Ishikawa (cell line): Measurements from ENCODE around the gene PLCG1.

ENCODE experiments used
- EP300 ChIP-seq: IDR thresholded peaks from 2 replicates; pipeline ENCODE4 v1.6.1; 2012; ENCODE audit warnings: borderline replicate concordance
- FOXM1 ChIP-seq: IDR thresholded peaks from 2 replicates; pipeline ENCODE4 v1.6.1; 2012; ENCODE audit warnings: low read depth, borderline replicate concordance
- MAX ChIP-seq: IDR thresholded peaks from 2 replicates; pipeline ENCODE4 v1.6.1; 2012
- NFIC ChIP-seq: IDR thresholded peaks from 2 replicates; pipeline ENCODE4 v1.6.1; 2012
- RAD21 ChIP-seq: IDR thresholded peaks from 2 replicates; pipeline ENCODE4 v1.6.1; 2012; ENCODE audit warnings: low read depth
- REST ChIP-seq: IDR thresholded peaks from 2 replicates; pipeline ENCODE4 v1.6.1; 2012; ENCODE audit warnings: low read depth, mild to moderate bottlenecking
- TAF1 ChIP-seq: IDR thresholded peaks from 2 replicates; pipeline ENCODE4 v1.6.1; 2012; ENCODE audit warnings: low read depth, mild to moderate bottlenecking
- TCF12 ChIP-seq: IDR thresholded peaks from 2 replicates; pipeline ENCODE4 v1.6.1; 2012; ENCODE audit warnings: low read depth
- TEAD4 ChIP-seq: IDR thresholded peaks from 2 replicates; pipeline ENCODE4 v1.6.1; 2012
- USF1 ChIP-seq: IDR thresholded peaks from 2 replicates; pipeline ENCODE4 v1.6.1; 2012
- YY1 ChIP-seq: IDR thresholded peaks from 2 replicates; pipeline ENCODE4 v1.6.1; 2012; ENCODE audit warnings: low read depth

- TF ChIP-seq EP300 = no peak
- TF ChIP-seq RAD21 = no peak
- TF ChIP-seq TCF12 = no peak
- TF ChIP-seq REST = no peak
- TF ChIP-seq USF1 = no peak
- no peak for TF ChIP-seq FOXM1
- no peak for TF ChIP-seq MAX
- TF ChIP-seq NFIC = no peak
- no peak for TF ChIP-seq TAF1
- no peak for TF ChIP-seq YY1
- TF ChIP-seq TEAD4 = no peak
Observed at GRCh38 chr20:41198443-41198842, 61.1 kb downstream of the PLCG1 start.
